Esophagus (tissue), 2 donors: ENCODE data around the gene MTTP. TPM values are rescaled to one million over a fixed set of nuclear protein-coding genes. Genes with fewer than 3 reads are reported as not detected.

Experiments used
- H3K27ac ChIP-seq, 2 donors: one replicate each; pipeline ENCODE4 v1.5.1; 2013; ENCODE audit warnings: low read depth in 2 of 2, mild to moderate bottlenecking in 2 of 2, inconsistent platforms in 1 of 2, low read length in 1 of 2, moderate library complexity in 1 of 2
- H3K27me3 ChIP-seq, 2 donors: one replicate each; pipeline ENCODE4 v1.6.1; 2013; ENCODE audit warnings: low read length in 2 of 2, control low read depth in 1 of 2, mild to moderate bottlenecking in 1 of 2; ENCODE audit not compliant: insufficient read depth in 2 of 2, control insufficient read depth in 1 of 2
- H3K36me3 ChIP-seq, 2 donors: one replicate each; pipeline ENCODE4 v1.6.1; 2013; ENCODE audit warnings: low read length in 1 of 2; ENCODE audit not compliant: control insufficient read depth in 2 of 2, insufficient read depth in 2 of 2
- H3K4me1 ChIP-seq, 2 donors: one replicate each; pipeline ENCODE4 v1.6.1; 2013; ENCODE audit warnings: low read length in 1 of 2; ENCODE audit not compliant: control insufficient read depth in 2 of 2, insufficient read depth in 2 of 2
- H3K4me3 ChIP-seq, 2 donors: one replicate each; pipeline ENCODE4 v1.5.1; 2013; ENCODE audit warnings: low read length in 2 of 2, mild to moderate bottlenecking in 2 of 2, low read depth in 1 of 2, moderate library complexity in 1 of 2
- H3K9me3 ChIP-seq, 2 donors: one replicate each; pipeline ENCODE4 v1.6.1; 2013; ENCODE audit warnings: mild to moderate bottlenecking in 2 of 2, low read depth in 1 of 2, low read length in 1 of 2, moderate library complexity in 1 of 2; ENCODE audit not compliant: control insufficient read depth in 2 of 2, insufficient read depth in 1 of 2
- WGBS, 2 donors: extraction: QIAGEN DNeasy Blood & Tissue Kit; methylation state at CpG; one replicate each; pipeline ENCODE4 v1.1.7; 2013; 5-methylcytosine and 5-hydroxymethylcytosine counted together
- polyA plus RNA-seq, 2 donors: library from polyadenylated mRNA; stranded (reverse); fragments of 200-250 nt; gene quantifications; one replicate each; pipeline ENCODE4 v1.2.3, GENCODE V29; 2013
- donor health status: healthy with polysubstance abuse.
- donor health status: Bipolar disorder and iron deficiency.

Gene MTTP
- polyA plus RNA-seq, 2 donors: 0.05 to 0.08 TPM

- peaks cover 3% of the 10 kb centered on the region in 2 donors for H3K9me3 ChIP-seq
- H3K27ac ChIP-seq: no peak overlapping the region
- 53 to 79% methylated on average over 1 of the region's 1 CpG for WGBS, 2 donors
- peaks cover 0 to 7% of the 10 kb centered on the region in 2 donors for H3K4me1 ChIP-seq
- no peak overlapping the region for H3K4me3 ChIP-seq
- no peaks in the 10 kb centered on the region for H3K36me3 ChIP-seq
- no peaks in the 10 kb centered on the region for H3K27me3 ChIP-seq
Measured at GRCh38 chr4:99648321-99648720, 73.7 kb downstream of the MTTP start.

DNA sequence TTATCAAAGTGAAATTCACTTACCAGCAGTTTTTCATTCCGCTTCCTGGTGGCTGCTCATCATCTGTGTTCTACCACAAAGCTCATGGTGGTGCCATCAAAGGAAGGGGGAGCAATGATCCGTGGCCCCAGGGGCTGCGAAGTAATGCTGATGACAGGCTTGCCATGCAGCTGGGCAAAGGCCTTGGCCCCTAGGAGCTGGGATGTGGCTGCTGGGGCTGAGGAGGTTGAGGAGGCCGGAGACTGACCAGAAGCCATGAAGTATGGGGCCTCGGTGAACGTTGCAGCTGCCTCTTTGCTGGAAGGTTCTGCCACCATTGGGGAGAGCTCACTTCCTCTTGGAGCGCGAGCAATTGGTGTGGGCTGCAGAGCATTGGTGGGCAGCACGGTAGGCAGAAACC is 74.6 kb downstream of the MTTP start:
- peaks cover 3% of the 10 kb centered on the region in 2 donors for H3K9me3 ChIP-seq
- no peak overlapping the region for H3K4me3 ChIP-seq
- H3K27ac ChIP-seq: no peak overlapping the region
- whole genome bisulfite sequencing, 2 donors: 90% methylated on average over 9 of the region's 9 CpGs
- no peaks in the 10 kb centered on the region for H3K27me3 ChIP-seq
- no peaks in the 10 kb centered on the region for H3K36me3 ChIP-seq
- H3K4me1 ChIP-seq: peaks cover 0 to 7% of the 10 kb centered on the region in 2 donors

DNA sequence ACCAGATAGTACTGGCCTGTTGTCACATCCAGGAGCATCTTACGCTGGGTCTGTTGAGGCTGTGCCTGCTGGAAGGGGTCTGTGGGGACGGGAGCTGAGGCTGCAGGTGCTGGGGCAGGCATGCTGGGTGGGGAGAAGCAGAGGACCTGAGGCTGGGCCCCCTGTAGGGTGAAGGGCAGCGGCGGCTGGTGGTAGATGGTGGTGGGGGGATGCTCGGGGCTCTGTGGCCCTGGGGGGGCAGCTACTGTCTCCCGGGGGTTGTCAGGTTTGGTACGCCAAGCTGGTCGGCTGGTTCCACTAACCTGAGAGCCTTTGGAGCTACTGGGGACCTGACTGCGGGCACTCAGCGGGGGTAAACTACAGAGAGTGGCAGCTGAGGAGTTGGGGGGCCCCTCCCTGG is 75.2 kb downstream of the MTTP start:
- no peak overlapping the region for H3K4me3 ChIP-seq
- no peaks in the 10 kb centered on the region for H3K27me3 ChIP-seq
- H3K4me1 ChIP-seq: peaks cover 0 to 7% of the 10 kb centered on the region in 2 donors
- no peak overlapping the region for H3K27ac ChIP-seq
- H3K9me3 ChIP-seq: peaks cover 3% of the 10 kb centered on the region in 2 donors
- no peaks in the 10 kb centered on the region for H3K36me3 ChIP-seq
- WGBS, 2 donors: 91 to 92% methylated on average over 10 of the region's 10 CpGs

DNA sequence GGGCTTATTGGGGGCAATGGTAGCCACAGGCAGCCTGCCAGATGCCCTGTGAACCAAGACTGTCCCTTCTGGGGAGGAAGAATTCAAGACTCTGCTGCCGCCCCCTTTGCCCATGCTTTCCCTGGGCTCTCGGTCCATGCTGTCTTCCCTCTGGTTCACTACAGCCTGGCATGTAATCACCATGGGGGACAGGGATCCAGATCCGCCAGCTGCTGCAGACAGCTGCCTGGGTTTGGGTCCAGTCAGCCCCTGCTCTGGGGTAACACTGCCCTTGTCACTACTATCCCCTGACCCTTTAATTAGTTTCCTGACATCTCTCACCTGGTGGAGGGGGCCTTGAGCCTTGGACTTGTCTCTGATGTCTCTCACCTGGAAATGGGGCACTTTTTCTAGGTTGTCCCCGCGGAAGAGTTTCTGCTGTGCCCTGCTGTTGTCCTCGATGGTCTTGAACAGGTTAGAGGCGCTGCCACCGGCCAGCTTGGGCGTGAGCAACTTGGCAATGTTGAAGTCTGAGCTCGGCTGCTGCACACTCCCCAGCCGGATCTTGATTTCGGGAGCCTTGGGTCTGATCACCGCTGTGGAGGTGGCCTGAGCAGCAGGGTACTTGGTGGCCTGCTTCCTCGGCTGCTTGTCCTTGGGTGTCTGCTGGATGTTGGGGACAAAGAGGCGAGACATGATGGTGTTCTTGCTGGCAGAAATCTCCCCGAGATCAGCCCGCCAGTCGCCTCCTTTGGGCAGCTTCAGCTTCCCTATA is 76.6 kb downstream of the MTTP start:
- H3K4me3 ChIP-seq: no peak overlapping the region
- H3K4me1 ChIP-seq: peaks cover 0 to 7% of the 10 kb centered on the region in 2 donors
- 93% methylated on average over 18 of the region's 18 CpGs for WGBS, 2 donors
- H3K36me3 ChIP-seq: no peaks in the 10 kb centered on the region
- no peak overlapping the region for H3K27ac ChIP-seq
- H3K27me3 ChIP-seq: no peaks in the 10 kb centered on the region
- peaks cover 3% of the 10 kb centered on the region in 2 donors for H3K9me3 ChIP-seq

DNA sequence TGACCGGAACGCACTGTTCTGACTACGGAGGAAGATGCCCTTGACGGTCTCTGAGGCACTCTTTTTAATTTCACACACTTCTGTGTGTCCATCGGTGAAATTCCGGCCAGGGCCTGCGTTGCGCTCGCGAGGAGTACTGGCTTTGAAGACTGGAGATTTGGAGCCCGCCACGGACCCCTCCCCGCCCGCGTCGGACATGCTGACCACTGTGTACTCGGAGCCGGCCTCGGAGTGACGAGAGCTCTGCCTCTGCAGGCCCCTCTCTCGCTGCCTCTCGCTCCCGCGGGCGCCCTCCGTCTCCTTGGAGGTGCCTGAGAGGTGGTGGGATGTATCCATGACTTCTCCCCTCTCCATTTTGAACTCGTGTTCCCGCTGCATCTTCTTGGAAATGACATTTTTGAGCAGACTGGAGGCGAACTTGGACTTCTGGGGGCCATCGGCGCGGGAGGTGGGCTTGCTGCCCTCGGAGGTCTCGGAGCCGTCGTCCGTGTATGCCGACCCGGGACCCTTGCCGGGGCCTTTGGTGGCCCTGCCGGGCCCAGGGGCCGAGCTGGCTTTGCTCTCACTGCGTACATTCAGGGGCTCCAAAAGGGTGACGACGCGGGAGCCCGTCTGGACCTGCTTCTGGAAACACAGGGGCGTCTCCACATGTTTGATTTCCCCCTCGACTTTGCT is 77.3 kb downstream of the MTTP start:
- 95 to 96% methylated on average over 49 of the region's 49 CpGs for WGBS, 2 donors
- Histone ChIP-seq H3K9me3 (peaks cover 3% of the 10 kb centered on the region in 2 donors), H3K4me3 (no peak overlapping the region), H3K4me1 (peaks cover 0 to 7% of the 10 kb centered on the region in 2 donors), H3K36me3 (no peaks in the 10 kb centered on the region), H3K27me3 (no peaks in the 10 kb centered on the region), H3K27ac (no peak overlapping the region)

DNA sequence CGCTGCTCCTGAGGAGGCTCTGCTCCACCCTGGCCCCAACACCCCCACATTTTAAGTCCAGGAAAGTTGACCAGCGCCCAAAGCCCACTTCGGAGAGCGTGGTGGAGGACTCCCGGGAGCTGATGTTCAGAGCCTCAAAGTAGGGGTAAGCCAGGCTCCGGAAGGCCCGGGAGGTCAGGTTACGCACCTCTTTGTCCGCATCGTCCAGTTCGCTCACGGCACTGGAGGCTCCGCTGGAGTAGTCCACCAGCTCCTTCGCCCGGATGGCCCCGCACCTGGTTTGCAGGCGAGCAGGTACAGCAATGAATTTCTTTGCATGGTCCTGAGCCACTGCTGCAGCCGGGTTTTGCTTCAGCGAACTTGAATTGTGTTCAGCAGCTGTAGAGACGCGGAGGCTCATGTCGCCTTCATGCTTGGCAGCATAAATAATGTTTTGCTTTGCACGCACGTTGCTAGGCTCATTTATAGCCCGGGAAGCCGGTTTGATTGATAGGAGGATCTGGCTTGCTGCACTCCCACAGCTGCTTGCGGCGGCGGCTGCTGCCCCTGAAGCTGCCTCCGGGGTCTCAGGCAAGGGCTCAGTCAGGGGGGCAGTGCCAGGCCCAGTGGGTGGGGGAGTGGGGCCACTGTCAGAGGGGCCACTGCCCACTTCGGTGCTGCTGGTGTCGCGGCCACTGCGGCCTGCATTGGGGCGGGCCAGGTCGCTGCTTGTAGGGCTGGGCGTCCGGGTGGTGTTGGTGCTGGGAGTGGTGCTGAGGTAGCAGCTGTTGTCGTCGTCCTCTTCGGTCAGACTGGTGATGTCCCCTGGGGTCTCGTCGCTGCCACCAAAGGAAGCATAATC is 78.2 kb downstream of the MTTP start:
- 85 to 86% methylated on average over 43 of the region's 43 CpGs for WGBS, 2 donors
- no peak overlapping the region for H3K4me3 ChIP-seq
- no peaks in the 10 kb centered on the region for H3K27me3 ChIP-seq

GRCh38 chr4:99653916-99654315 is 79.3 kb downstream of the MTTP start:
- Histone ChIP-seq H3K27me3 (no peaks in the 10 kb centered on the region), H3K4me1 (peaks cover 0 to 7% of the 10 kb centered on the region in 2 donors), H3K27ac (no peak overlapping the region), H3K36me3 (no peaks in the 10 kb centered on the region), H3K9me3 (peaks cover 3% of the 10 kb centered on the region in 2 donors), H3K4me3 (no peak overlapping the region)
- WGBS, 2 donors: 91 to 93% methylated on average over 9 of the region's 9 CpGs

More for the DNA sequence above, 78.2 kb downstream of the MTTP start:
- peaks cover 0 to 7% of the 10 kb centered on the region in 2 donors for H3K4me1 ChIP-seq
- H3K27ac ChIP-seq: no peak overlapping the region
- peaks cover 3% of the 10 kb centered on the region in 2 donors for H3K9me3 ChIP-seq
- no peaks in the 10 kb centered on the region for H3K36me3 ChIP-seq

GRCh38 chr4:99654361-99654761 is 79.7 kb downstream of the MTTP start:
- H3K4me1 ChIP-seq: peaks cover 0 to 7% of the 10 kb centered on the region in 2 donors
- WGBS, 2 donors: 85 to 86% methylated on average over 15 of the region's 15 CpGs
- no peaks in the 10 kb centered on the region for H3K36me3 ChIP-seq
- no peak overlapping the region for H3K4me3 ChIP-seq
- peaks cover 3% of the 10 kb centered on the region in 2 donors for H3K9me3 ChIP-seq
- H3K27ac ChIP-seq: no peak overlapping the region
- no peaks in the 10 kb centered on the region for H3K27me3 ChIP-seq

DNA sequence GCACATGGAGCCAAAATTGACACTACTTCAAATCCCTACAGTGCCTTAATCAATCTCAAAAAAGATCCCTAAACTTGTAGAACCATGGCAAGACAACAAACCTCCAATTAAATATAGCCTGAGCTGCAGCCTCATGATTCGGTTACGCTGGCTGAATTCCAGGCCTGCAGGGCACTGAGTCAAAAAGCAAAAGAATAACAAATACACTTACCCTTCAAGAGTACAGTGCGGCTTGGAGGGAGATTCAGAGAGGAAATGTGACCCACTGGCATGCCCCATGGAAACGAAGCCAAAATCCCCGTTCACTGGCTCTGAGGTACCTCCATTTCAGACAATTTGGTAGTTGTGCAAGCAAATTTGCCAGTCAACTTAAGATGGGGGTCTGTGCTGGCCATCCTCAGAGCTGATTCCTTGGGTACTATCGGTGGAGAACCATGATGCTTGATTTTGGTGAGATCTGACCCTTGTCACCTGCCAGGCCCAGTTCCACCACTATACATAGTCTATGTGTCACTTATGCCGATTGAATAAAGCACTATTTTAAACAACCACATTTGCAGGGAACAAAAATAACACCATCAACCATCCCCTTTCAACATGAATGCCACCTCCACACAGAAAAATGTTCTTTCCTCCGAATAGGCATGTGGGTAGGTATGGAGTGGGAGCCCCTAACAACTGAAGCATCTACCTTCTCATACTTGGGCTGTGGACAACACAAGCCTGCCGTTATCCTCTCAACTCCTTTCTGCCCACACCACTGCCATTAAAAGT is 80.9 kb downstream of the MTTP start:
- H3K27me3 ChIP-seq: no peaks in the 10 kb centered on the region
- H3K9me3 ChIP-seq: peaks cover 0 to 3% of the 10 kb centered on the region in 2 donors
- H3K4me1 ChIP-seq: peaks cover 0 to 7% of the 10 kb centered on the region in 2 donors
- WGBS, 2 donors: 53 to 57% methylated on average over 9 of the region's 9 CpGs
- no peak overlapping the region for H3K4me3 ChIP-seq
- H3K27ac ChIP-seq: no peak overlapping the region
- H3K36me3 ChIP-seq: no peaks in the 10 kb centered on the region
